ENCODE data around the gene SLC38A8. TPM values are rescaled to one million over a fixed set of nuclear protein-coding genes. Genes with fewer than 3 reads are reported as not detected.

Gene SLC38A8
- total RNA-seq, 2 experiments from 2014 or later: not detected

DNA sequence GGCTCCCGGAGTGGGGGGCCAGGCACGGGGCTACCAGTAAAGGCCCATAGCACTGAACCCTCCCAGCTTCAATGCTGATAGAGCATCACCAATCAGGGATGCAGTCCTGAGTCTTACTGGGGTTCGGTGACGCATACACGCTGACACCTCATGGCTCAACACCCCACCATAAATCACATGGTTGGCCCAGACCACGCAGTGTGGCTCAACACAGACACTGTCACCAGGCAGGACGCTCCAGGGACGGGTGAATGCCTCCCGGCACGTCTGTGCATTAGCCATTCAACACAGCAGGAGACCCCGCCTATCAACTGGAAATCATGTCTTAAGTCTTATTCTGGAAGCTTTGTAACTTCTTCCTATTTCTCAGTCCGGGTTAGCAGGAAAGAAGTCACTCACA, 39.6 kb downstream of the SLC38A8 start:
- Histone ChIP-seq H3K9me2 (ENCODE audit: insufficient read depth, low read length) (no peaks in the 10 kb centered on the region), H3K4me1 (ENCODE audit: insufficient read depth, low read length, poor library complexity, severe bottlenecking) (no peaks in the 10 kb centered on the region), H3K79me2 (ENCODE audit: insufficient read depth, low read depth, low read length) (no peaks in the 10 kb centered on the region), H3K36me3 (ENCODE audit: insufficient read depth, low read length) (no peaks in the 10 kb centered on the region), H3K4me3 (ENCODE audit: low read depth, low read length, poor library complexity, severe bottlenecking) (no peak overlapping the region), H3K4me2 (ENCODE audit: low read length) (no peak overlapping the region), H4K20me1 (ENCODE audit: insufficient read depth, low read length) (no peaks in the 10 kb centered on the region), H3K9me3 (ENCODE audit: low read length) (no peaks in the 10 kb centered on the region), H2AFZ (ENCODE audit: low read length) (no peak overlapping the region), H3K27ac (ENCODE audit: low read depth, low read length, poor library complexity, severe bottlenecking) (no peak overlapping the region)
- BruUV-seq (replicated peaks): no TSS peak
- DNase-seq (ENCODE audit: low spot score): no peak
- no peak for TF ChIP-seq EZH2phosphoT487 (IDR thresholded peaks at IDR 0.05; ENCODE audit: borderline replicate concordance, low read depth, low read length)
- intact Hi-C loops (cut with micrococcal nuclease; ENCODE audit: unreplicated experiment): no loop called here
- CTCF ChIA-PET (ENCODE audit: unreplicated experiment): no interaction called here
- POLR2A ChIA-PET: no interaction called here

DNA sequence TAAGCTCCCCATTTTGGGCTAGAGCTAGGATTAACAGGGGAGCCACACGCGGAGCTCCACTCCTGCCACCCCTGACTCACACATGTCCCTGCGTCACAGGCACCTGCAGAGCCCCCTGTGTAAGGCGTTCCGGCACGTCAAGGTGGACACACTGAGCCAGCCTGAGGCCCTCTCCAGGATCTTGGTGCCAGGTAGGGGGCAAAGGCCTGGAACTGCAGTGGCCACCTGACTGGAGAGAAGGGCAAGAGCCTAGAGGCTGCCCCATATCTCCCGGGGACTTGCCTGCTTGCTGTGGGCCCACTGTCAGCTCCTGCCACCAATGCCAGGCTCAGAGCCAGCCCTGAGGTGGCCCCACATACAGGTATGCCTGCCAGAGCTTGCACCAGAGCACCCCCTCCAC, 40.9 kb downstream of the SLC38A8 start:
- H2AFZ ChIP-seq (ENCODE audit: low read length): no peak overlapping the region
- H3K4me1 ChIP-seq (ENCODE audit: insufficient read depth, low read length, poor library complexity, severe bottlenecking): no peaks in the 10 kb centered on the region
- no peaks in the 10 kb centered on the region for H4K20me1 ChIP-seq (ENCODE audit: insufficient read depth, low read length)
- no peak overlapping the region for H3K4me2 ChIP-seq (ENCODE audit: low read length)
- no TSS peak for BruUV-seq (replicated peaks)
- H3K36me3 ChIP-seq (ENCODE audit: insufficient read depth, low read length): no peaks in the 10 kb centered on the region
- no peaks in the 10 kb centered on the region for H3K9me2 ChIP-seq (ENCODE audit: insufficient read depth, low read length)
- intact Hi-C loops (cut with micrococcal nuclease; ENCODE audit: unreplicated experiment): no loop called here
- DNase-seq (ENCODE audit: low spot score): no peak
- H3K27ac ChIP-seq (ENCODE audit: low read depth, low read length, poor library complexity, severe bottlenecking): no peak overlapping the region
- ChIA-PET CTCF (ENCODE audit: unreplicated experiment) (no interaction called here), POLR2A (no interaction called here)
- H3K4me3 ChIP-seq (ENCODE audit: low read depth, low read length, poor library complexity, severe bottlenecking): no peak overlapping the region
- no peaks in the 10 kb centered on the region for H3K9me3 ChIP-seq (ENCODE audit: low read length)
- H3K79me2 ChIP-seq (ENCODE audit: insufficient read depth, low read depth, low read length): no peaks in the 10 kb centered on the region
- TF ChIP-seq, protein P1, sequence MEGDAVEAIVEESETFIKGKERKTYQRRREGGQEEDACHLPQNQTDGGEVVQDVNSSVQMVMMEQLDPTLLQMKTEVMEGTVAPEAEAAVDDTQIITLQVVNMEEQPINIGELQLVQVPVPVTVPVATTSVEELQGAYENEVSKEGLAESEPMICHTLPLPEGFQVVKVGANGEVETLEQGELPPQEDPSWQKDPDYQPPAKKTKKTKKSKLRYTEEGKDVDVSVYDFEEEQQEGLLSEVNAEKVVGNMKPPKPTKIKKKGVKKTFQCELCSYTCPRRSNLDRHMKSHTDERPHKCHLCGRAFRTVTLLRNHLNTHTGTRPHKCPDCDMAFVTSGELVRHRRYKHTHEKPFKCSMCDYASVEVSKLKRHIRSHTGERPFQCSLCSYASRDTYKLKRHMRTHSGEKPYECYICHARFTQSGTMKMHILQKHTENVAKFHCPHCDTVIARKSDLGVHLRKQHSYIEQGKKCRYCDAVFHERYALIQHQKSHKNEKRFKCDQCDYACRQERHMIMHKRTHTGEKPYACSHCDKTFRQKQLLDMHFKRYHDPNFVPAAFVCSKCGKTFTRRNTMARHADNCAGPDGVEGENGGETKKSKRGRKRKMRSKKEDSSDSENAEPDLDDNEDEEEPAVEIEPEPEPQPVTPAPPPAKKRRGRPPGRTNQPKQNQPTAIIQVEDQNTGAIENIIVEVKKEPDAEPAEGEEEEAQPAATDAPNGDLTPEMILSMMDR (conservative IDR thresholded peaks at IDR 0.05; ENCODE audit: low read length): no peak

DNA sequence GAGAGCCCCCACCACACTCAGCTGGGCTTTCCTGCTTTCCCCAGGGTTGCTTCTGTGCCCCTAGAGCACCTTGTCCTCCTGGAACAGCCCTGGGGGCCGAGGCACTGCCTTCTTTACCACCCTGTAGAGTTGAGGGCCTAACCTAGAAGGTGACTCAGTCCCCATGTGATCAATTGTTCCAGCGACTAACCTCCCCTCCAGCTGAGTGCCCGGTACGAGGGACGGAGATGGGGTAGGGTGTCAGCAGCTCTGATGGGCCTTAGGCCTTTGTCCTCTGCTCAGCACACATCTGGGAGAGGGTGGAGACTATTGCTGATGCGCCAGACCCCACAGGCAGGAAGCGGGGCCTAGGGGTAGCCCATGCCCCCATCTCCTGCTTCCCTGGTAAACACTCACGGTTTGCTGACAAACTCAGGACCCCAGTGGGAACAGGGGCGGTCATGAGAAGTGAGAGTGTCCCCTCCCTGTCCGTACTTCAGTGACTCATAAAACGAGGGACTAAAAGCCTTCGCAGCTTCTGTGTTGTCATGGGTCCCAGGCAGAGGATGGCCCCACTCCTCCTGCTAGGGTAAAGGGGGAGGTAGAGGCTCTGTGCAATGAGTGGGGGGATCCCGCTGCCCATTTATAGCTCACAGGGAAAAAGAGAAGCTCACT, 41.5 kb downstream of the SLC38A8 start:
- Histone ChIP-seq H3K4me3 (ENCODE audit: low read depth, low read length, poor library complexity, severe bottlenecking) (no peak overlapping the region), H3K27ac (ENCODE audit: low read depth, low read length, poor library complexity, severe bottlenecking) (no peak overlapping the region), H2AFZ (ENCODE audit: low read length) (no peak overlapping the region), H3K9me2 (ENCODE audit: insufficient read depth, low read length) (no peaks in the 10 kb centered on the region), H4K20me1 (ENCODE audit: insufficient read depth, low read length) (no peaks in the 10 kb centered on the region), H3K36me3 (ENCODE audit: insufficient read depth, low read length) (no peaks in the 10 kb centered on the region), H3K9me3 (ENCODE audit: low read length) (no peaks in the 10 kb centered on the region), H3K79me2 (ENCODE audit: insufficient read depth, low read depth, low read length) (no peaks in the 10 kb centered on the region), H3K4me2 (ENCODE audit: low read length) (no peak overlapping the region), H3K4me1 (ENCODE audit: insufficient read depth, low read length, poor library complexity, severe bottlenecking) (no peaks in the 10 kb centered on the region)
- intact Hi-C loops (cut with micrococcal nuclease; ENCODE audit: unreplicated experiment): no loop called here
- DNase-seq (ENCODE audit: low spot score): no peak
- TF ChIP-seq EZH2phosphoT487 (IDR thresholded peaks at IDR 0.05; ENCODE audit: borderline replicate concordance, low read depth, low read length): no peak
- TF ChIP-seq, protein P1 (conservative IDR thresholded peaks at IDR 0.05; ENCODE audit: low read length): no peak
- CTCF ChIA-PET (ENCODE audit: unreplicated experiment): no interaction called here
- BruUV-seq (replicated peaks): no TSS peak
- POLR2A ChIA-PET: no interaction called here

Data from OCI-LY7 (cell line).